ENCODE data around the gene YIPF4. TPM values are rescaled to one million over a fixed set of nuclear protein-coding genes. Genes with fewer than 3 reads are reported as not detected.

Gene YIPF4
- total RNA-seq, 1 experiment from 2014 or later: 23.0 TPM

DNA sequence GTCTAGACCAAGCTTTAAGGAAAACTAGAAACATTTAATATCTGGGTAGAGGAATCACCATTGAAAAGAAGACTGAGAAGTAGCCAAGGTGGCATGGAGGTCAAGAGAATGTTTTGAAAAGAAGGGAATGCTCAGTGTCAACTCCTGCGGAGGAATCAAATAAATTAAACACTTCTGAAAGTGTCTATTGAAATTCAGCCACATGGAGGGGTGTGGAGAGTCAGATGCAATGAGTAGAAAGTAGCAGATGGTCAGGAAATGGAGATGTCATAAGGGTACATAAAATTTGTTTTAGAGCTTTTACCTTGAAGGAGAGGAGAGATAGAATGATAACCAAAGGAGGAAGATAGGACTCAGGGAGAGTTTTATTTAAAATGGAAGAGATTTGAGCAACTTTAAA lies 48.1 kb upstream of the YIPF4 start (continued):
- TF ChIP-seq, protein P1, sequence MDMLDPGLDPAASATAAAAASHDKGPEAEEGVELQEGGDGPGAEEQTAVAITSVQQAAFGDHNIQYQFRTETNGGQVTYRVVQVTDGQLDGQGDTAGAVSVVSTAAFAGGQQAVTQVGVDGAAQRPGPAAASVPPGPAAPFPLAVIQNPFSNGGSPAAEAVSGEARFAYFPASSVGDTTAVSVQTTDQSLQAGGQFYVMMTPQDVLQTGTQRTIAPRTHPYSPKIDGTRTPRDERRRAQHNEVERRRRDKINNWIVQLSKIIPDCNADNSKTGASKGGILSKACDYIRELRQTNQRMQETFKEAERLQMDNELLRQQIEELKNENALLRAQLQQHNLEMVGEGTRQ (CRISPR knock-in tag; IDR thresholded peaks at IDR 0.05): no peak
- TF ChIP-seq PRRX2 (CRISPR knock-in tag; IDR thresholded peaks at IDR 0.05): no peak
- no peak for TF ChIP-seq ATF1 (CRISPR knock-in tag; IDR thresholded peaks at IDR 0.05)
- no peak for TF ChIP-seq ELF4 (CRISPR knock-in tag; IDR thresholded peaks at IDR 0.05; ENCODE audit: low read depth)
- TF ChIP-seq, protein P2, sequence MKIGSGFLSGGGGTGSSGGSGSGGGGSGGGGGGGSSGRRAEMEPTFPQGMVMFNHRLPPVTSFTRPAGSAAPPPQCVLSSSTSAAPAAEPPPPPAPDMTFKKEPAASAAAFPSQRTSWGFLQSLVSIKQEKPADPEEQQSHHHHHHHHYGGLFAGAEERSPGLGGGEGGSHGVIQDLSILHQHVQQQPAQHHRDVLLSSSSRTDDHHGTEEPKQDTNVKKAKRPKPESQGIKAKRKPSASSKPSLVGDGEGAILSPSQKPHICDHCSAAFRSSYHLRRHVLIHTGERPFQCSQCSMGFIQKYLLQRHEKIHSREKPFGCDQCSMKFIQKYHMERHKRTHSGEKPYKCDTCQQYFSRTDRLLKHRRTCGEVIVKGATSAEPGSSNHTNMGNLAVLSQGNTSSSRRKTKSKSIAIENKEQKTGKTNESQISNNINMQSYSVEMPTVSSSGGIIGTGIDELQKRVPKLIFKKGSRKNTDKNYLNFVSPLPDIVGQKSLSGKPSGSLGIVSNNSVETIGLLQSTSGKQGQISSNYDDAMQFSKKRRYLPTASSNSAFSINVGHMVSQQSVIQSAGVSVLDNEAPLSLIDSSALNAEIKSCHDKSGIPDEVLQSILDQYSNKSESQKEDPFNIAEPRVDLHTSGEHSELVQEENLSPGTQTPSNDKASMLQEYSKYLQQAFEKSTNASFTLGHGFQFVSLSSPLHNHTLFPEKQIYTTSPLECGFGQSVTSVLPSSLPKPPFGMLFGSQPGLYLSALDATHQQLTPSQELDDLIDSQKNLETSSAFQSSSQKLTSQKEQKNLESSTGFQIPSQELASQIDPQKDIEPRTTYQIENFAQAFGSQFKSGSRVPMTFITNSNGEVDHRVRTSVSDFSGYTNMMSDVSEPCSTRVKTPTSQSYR (CRISPR knock-in tag; IDR thresholded peaks at IDR 0.05): no peak
- TF ChIP-seq, protein P3, sequence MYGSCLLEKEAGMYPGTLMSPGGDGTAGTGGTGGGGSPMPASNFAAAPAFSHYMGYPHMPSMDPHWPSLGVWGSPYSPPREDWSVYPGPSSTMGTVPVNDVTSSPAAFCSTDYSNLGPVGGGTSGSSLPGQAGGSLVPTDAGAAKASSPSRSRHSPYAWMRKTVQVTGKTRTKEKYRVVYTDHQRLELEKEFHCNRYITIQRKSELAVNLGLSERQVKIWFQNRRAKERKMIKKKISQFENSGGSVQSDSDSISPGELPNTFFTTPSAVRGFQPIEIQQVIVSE (CRISPR knock-in tag; IDR thresholded peaks at IDR 0.05; ENCODE audit: borderline replicate concordance): no peak
- TF ChIP-seq, protein P4, sequence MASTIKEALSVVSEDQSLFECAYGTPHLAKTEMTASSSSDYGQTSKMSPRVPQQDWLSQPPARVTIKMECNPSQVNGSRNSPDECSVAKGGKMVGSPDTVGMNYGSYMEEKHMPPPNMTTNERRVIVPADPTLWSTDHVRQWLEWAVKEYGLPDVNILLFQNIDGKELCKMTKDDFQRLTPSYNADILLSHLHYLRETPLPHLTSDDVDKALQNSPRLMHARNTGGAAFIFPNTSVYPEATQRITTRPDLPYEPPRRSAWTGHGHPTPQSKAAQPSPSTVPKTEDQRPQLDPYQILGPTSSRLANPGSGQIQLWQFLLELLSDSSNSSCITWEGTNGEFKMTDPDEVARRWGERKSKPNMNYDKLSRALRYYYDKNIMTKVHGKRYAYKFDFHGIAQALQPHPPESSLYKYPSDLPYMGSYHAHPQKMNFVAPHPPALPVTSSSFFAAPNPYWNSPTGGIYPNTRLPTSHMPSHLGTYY (CRISPR knock-in tag; IDR thresholded peaks at IDR 0.05): no peak
- TF ChIP-seq FOXP1 (CRISPR knock-in tag; IDR thresholded peaks at IDR 0.05; ENCODE audit: borderline replicate concordance): no peak
- TF ChIP-seq ZNF423 (CRISPR knock-in tag; IDR thresholded peaks at IDR 0.05): no peak

DNA sequence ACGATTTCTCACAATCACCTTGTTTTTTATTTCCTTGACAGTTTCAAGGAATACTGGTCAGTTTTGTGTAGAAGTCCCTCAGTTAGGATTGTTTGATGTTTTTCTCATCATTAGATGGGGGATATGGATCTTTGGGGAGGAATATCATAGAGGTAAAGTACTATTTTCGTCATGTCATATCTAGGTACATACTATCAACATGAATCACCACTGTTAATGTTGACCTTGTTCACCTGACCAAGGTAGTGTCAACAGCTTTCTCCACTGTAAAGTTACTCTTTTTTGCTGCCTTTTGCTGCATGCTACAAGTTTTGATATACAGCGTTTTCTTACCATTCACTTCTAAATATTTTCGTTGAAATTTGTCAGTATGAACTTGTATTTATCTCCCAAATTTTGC lies 45.7 kb upstream of the YIPF4 start:
- Mint-ChIP-seq H3K27ac (no peak overlapping the region), H3K27me3 (ENCODE audit: low read depth) (no peaks in the 10 kb centered on the region), H3K4me3 (no peak overlapping the region), H3K36me3 (peaks cover 3% of the 10 kb centered on the region; the same call in 1 of the 2 replicates), H3K9me3 (peaks cover 5% of the 10 kb centered on the region), H3K4me1 (peaks cover 7% of the 10 kb centered on the region)
- no peak for DNase-seq (ENCODE audit: low spot score)
- CTCF ChIA-PET: no interaction called here
- no peak for ATAC-seq
- TF ChIP-seq TEAD4 (CRISPR knock-in tag; IDR thresholded peaks at IDR 0.05) (no peak), FOXK1 (CRISPR knock-in tag; IDR thresholded peaks at IDR 0.05) (no peak), ZNF416 (CRISPR knock-in tag; IDR thresholded peaks at IDR 0.05) (no peak), NFATC4 (CRISPR knock-in tag; IDR thresholded peaks at IDR 0.05) (no peak), CBFB (CRISPR knock-in tag; IDR thresholded peaks at IDR 0.05; ENCODE audit: low read depth) (no peak), TEAD1 (CRISPR knock-in tag; IDR thresholded peaks at IDR 0.05) (no peak), NR3C1 (CRISPR knock-in tag; conservative IDR thresholded peaks at IDR 0.05; ENCODE audit: low read depth) (no peak), NR1H2 (CRISPR knock-in tag; IDR thresholded peaks at IDR 0.05) (no peak), TCF7 (CRISPR knock-in tag; IDR thresholded peaks at IDR 0.05; ENCODE audit: low read depth) (no peak)
- TF ChIP-seq, protein P5, sequence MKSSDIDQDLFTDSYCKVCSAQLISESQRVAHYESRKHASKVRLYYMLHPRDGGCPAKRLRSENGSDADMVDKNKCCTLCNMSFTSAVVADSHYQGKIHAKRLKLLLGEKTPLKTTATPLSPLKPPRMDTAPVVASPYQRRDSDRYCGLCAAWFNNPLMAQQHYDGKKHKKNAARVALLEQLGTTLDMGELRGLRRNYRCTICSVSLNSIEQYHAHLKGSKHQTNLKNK (CRISPR knock-in tag; IDR thresholded peaks at IDR 0.05): no peak
- TF ChIP-seq, protein P6, sequence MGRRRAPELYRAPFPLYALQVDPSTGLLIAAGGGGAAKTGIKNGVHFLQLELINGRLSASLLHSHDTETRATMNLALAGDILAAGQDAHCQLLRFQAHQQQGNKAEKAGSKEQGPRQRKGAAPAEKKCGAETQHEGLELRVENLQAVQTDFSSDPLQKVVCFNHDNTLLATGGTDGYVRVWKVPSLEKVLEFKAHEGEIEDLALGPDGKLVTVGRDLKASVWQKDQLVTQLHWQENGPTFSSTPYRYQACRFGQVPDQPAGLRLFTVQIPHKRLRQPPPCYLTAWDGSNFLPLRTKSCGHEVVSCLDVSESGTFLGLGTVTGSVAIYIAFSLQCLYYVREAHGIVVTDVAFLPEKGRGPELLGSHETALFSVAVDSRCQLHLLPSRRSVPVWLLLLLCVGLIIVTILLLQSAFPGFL (CRISPR knock-in tag; IDR thresholded peaks at IDR 0.05; ENCODE audit: borderline replicate concordance): no peak
- TF ChIP-seq, protein P7, sequence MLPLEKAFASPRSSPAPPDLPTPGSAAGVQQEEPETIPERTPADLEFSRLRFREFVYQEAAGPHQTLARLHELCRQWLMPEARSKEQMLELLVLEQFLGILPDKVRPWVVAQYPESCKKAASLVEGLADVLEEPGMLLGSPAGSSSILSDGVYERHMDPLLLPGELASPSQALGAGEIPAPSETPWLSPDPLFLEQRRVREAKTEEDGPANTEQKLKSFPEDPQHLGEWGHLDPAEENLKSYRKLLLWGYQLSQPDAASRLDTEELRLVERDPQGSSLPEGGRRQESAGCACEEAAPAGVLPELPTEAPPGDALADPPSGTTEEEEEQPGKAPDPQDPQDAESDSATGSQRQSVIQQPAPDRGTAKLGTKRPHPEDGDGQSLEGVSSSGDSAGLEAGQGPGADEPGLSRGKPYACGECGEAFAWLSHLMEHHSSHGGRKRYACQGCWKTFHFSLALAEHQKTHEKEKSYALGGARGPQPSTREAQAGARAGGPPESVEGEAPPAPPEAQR (CRISPR knock-in tag; IDR thresholded peaks at IDR 0.05): no peak
- TF ChIP-seq, protein P8, sequence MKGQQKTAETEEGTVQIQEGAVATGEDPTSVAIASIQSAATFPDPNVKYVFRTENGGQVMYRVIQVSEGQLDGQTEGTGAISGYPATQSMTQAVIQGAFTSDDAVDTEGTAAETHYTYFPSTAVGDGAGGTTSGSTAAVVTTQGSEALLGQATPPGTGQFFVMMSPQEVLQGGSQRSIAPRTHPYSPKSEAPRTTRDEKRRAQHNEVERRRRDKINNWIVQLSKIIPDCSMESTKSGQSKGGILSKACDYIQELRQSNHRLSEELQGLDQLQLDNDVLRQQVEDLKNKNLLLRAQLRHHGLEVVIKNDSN (CRISPR knock-in tag; IDR thresholded peaks at IDR 0.05): no peak
- POLR2A ChIA-PET: no interaction called here
